Prostate gland (tissue), 2 donors: ENCODE data around the gene CDC42BPB. TPM values are rescaled to one million over a fixed set of nuclear protein-coding genes. Genes with fewer than 3 reads are reported as not detected.

Source experiments
- DNase-seq: peaks from one replicate; pipeline ENCODE4 v3.0.0-alpha.2; 2019; ENCODE audit warnings: low spot score
- H3K27ac ChIP-seq, 2 donors: fragments of 200-600 bp; sonication (generic); 2 replicates each; pipeline ENCODE4 v1.5.1; 2017 to 2019
- H3K27me3 ChIP-seq: fragments of 200-600 bp; sonication (generic); replicated peaks from 2 replicates; pipeline ENCODE4 v1.5.1; 2019; ENCODE audit not compliant: insufficient read depth
- H3K36me3 ChIP-seq, 2 donors: fragments of 200-600 bp; sonication (generic); 1 replicate in 1 of 2; 2 replicates in 1 of 2; pipeline versions ENCODE4 v1.5.1 to v1.8.1; 2017 to 2019
- H3K4me1 ChIP-seq: fragments of 200-600 bp; sonication (generic); replicated peaks from 2 replicates; pipeline ENCODE4 v1.5.1; 2019
- H3K4me3 ChIP-seq, 2 donors: fragments of 200-600 bp; sonication (generic); 2 replicates each; pipeline ENCODE4 v1.5.1; 2017 to 2019
- H3K9me3 ChIP-seq: fragments of 200-600 bp; sonication (generic); 2 replicates; pipeline ENCODE4 v1.5.1; 2017
- POLR2A ChIP-seq: fragments of 450-650 bp; IDR thresholded peaks from one replicate; pipeline ENCODE4 v1.6.1; 2016; ENCODE audit warnings: antibody characterized with exemption, mild to moderate bottlenecking
- POLR2AphosphoS5 ChIP-seq: sonication (generic); formaldehyde crosslinking; IDR thresholded peaks from one replicate; pipeline ENCODE4 v1.6.1; 2017; ENCODE audit warnings: antibody characterized with exemption
- WGBS: methylation state at CpG from one replicate; pipeline ENCODE4 v1.1.5; 2018; 5-methylcytosine and 5-hydroxymethylcytosine counted together
- intact Hi-C: fragments of 100-400 bp; cut with DNase I; formaldehyde crosslinking; loops from one replicate; pipeline ENCODE4 v1.14.2; 2022
- total RNA-seq, 2 donors: library from RNA; depleted of rRNA; stranded (reverse); fragments of >200 nt; gene quantifications; one replicate each; pipeline ENCODE4 v1.1.0, GENCODE V29; 2016
- TF ChIP-seq, protein P1 (sequence below), 4 experiments: fragments of 200-600 bp in 2 of 4; fragments of 450-650 bp in 2 of 4; sonication (generic) in 2 of 4; IDR thresholded peaks; 1 replicate in 3 of 4; 2 replicates in 1 of 4; pipeline ENCODE4 v1.5.1; 2016 to 2019; ENCODE audit warnings: antibody characterized with exemption in 4 of 4, mild to moderate bottlenecking in 2 of 4, moderate library complexity in 2 of 4

The CDC42BPB gene
- total RNA-seq, 2 donors from 2014 or later: 78.9 to 172 TPM

DNA sequence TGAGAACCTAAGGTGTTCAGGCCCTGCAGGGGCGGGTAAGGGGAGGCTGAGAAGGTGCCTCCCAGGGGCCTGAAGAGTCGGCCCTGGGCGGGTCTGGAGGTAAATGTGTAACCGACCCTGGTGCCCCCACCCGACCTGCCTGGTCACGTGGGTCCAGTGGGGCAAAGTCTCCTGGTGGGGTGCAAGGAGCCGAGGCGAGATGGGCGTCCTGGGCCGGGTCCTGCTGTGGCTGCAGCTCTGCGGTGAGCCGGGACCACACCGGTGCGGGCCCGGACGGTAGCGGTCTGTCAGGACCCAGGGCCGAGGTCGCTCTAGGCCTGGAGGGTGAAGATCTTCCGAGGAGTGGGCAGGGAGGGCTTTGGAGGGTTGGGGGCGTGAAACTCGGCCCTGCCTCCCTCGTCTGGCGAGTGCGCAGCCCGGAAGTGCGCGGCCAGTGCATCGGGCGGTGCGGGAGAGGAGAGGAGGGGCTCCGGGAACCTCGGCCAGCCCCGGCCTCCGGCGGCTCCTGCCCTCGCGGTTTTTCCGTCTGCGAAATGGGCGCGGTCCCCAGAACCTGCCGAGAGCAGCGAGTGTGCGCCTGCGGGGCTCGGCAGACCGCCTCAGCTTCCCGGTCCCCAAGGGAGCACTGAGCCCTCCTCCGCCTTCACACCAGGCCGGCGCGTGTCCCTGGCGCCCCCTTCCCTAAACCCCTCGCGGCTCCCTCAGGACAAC, 134.7 kb downstream of the CDC42BPB start, which contains the start of gene AMN:
AMN (plus strand) TSS at position 174 of the 711 bp plus-strand sequence; CDS start at position 200, 26 bp downstream.
- no peak within 1 kb of the TSS for H3K4me3 ChIP-seq
- no peak within 1 kb of the TSS for H3K27ac ChIP-seq
- TF ChIP-seq POLR2AphosphoS5: no peak
- TF ChIP-seq, protein P1, sequence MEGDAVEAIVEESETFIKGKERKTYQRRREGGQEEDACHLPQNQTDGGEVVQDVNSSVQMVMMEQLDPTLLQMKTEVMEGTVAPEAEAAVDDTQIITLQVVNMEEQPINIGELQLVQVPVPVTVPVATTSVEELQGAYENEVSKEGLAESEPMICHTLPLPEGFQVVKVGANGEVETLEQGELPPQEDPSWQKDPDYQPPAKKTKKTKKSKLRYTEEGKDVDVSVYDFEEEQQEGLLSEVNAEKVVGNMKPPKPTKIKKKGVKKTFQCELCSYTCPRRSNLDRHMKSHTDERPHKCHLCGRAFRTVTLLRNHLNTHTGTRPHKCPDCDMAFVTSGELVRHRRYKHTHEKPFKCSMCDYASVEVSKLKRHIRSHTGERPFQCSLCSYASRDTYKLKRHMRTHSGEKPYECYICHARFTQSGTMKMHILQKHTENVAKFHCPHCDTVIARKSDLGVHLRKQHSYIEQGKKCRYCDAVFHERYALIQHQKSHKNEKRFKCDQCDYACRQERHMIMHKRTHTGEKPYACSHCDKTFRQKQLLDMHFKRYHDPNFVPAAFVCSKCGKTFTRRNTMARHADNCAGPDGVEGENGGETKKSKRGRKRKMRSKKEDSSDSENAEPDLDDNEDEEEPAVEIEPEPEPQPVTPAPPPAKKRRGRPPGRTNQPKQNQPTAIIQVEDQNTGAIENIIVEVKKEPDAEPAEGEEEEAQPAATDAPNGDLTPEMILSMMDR (IDR thresholded peaks at IDR 0.05): no peak
- no peak for DNase-seq
- H3K27me3 ChIP-seq: peaks cover 10% of the 10 kb centered on the region
- H3K36me3 ChIP-seq: no peaks in the 10 kb centered on the region
- no peaks in the 10 kb centered on the region for H3K4me1 ChIP-seq
- 10% methylated on average over 47 of the region's 56 CpGs for WGBS
- intact Hi-C loops: no loop called here
- no peaks in the 10 kb centered on the region for H3K9me3 ChIP-seq

DNA sequence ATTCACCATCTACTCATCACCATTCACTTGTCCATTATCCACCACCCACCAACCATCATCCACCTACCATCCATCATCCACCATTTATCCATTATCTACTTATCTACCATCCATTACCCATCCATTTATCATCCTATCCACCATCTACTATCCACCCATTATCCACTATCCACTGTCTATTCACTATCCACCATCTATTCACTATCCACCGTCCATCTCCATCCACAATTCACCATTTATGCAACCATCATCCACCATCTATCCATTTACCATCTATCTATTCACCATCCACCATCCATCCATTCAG, 136.4 kb downstream of the CDC42BPB start:
- DNase-seq: no peak
- peaks cover 10% of the 10 kb centered on the region for H3K27me3 ChIP-seq
- no peak overlapping the region for H3K27ac ChIP-seq
- no peak overlapping the region for H3K4me3 ChIP-seq
- intact Hi-C loops: no loop called here
- H3K9me3 ChIP-seq: no peaks in the 10 kb centered on the region
- no peaks in the 10 kb centered on the region for H3K36me3 ChIP-seq
- no peaks in the 10 kb centered on the region for H3K4me1 ChIP-seq
- 100% methylated on average over 1 of the region's 1 CpG for WGBS
- TF ChIP-seq, protein P1 (IDR thresholded peaks at IDR 0.05): no peak
- TF ChIP-seq POLR2AphosphoS5 (no peak), POLR2A (no peak)

DNA sequence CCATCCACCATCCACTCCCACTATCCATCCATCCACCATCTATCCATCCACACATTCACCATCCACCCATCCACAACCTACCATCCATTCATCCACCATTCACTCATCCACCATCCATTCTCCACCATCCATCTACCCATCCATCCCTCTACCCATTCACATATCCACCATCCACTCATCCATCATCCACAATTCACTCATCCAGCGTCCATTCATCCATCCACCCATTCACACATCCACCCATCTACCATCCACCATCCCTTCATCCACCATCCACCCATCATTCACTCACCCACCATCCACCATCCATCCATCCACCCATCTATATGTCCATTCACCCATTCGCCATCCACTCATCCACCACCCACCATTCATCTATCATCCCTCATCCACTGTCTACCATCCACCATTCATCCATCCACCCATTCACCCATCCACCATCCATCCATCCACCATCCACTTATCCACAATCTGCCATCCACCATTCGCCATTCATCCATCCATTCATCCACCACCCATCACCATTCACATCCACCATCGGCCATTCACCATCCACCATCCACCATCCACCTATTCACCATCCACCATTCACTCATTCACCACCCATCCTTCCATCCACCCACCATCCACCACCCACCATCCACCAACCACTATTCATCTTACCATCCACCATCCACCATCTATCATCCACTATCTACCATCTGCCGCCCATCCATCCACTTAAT, 136.9 kb downstream of the CDC42BPB start:
- TF ChIP-seq POLR2AphosphoS5 (no peak), POLR2A (no peak)
- TF ChIP-seq, protein P1 (IDR thresholded peaks at IDR 0.05): no peak
- Histone ChIP-seq H3K36me3 (no peaks in the 10 kb centered on the region), H3K4me3 (no peak overlapping the region), H3K27ac (no peak overlapping the region), H3K9me3 (no peaks in the 10 kb centered on the region), H3K27me3 (peaks cover 10% of the 10 kb centered on the region), H3K4me1 (no peaks in the 10 kb centered on the region)
- 96% methylated on average over 5 of the region's 5 CpGs for WGBS
- intact Hi-C loops: no loop called here
- no peak for DNase-seq

DNA sequence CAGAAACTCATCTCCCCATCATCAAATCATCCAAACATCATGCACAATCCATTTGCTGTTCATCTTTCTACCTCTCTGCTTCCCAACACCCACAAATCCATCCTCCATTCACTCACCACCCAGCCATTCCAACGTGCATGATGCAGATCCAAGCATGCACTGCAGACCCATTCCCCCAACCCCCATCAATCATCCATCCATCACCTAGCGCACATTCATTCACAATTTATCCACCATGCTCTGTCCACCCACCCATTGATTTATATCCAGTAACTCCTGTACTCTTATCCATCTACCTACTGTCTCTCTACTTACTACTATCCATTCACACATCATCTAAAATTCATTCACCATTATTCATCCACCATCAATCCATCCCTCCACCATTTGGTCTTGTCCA, 138.9 kb downstream of the CDC42BPB start:
- intact Hi-C loops: loop anchor here (10.0 kb wide), 1 partner anchor 224 kb away; no protein-coding TSS in a partner anchor
- no peaks in the 10 kb centered on the region for H3K9me3 ChIP-seq
- TF ChIP-seq, protein P1 (IDR thresholded peaks at IDR 0.05): no peak
- no peak for TF ChIP-seq POLR2A
- no peak for TF ChIP-seq POLR2AphosphoS5
- H3K27ac ChIP-seq: no peak overlapping the region
- peaks cover 4% of the 10 kb centered on the region for H3K27me3 ChIP-seq
- H3K4me1 ChIP-seq: no peaks in the 10 kb centered on the region
- 59% methylated on average over 2 of the region's 2 CpGs for WGBS
- no peaks in the 10 kb centered on the region for H3K36me3 ChIP-seq
- no peak for DNase-seq
- no peak overlapping the region for H3K4me3 ChIP-seq
